Measurements from ENCODE around the gene DRC7.

The DRC7 gene

GRCh38 chr16:57676553-57677085 is 18.0 kb upstream of the DRC7 start:
- H3K27ac ChIP-seq (ENCODE audit: low read depth, low read length) = no peak overlapping the region

GRCh38 chr16:57677622-57678369 is 16.8 kb upstream of the DRC7 start:
- no peak overlapping the region for H3K27ac ChIP-seq (ENCODE audit: low read depth, low read length)
- peaks cover 3 to 14% (median 9%) of the 10 kb centered on the region in 5 donors for H3K27me3 ChIP-seq (ENCODE audit: control insufficient read depth in 5 of 5, insufficient read depth in 4 of 5, low read length in 5 of 5)
- no peak overlapping the region for H3K9ac ChIP-seq (ENCODE audit: low read length in 5 of 5)
- no peaks in the 10 kb centered on the region for H3K4me1 ChIP-seq (ENCODE audit: control insufficient read depth in 5 of 5, insufficient read depth in 5 of 5, low read length in 5 of 5)
- H3K36me3 ChIP-seq (ENCODE audit: control insufficient read depth in 5 of 5, insufficient read depth in 5 of 5, low read length in 5 of 5) = no peaks in the 10 kb centered on the region
- H3K4me3 ChIP-seq (ENCODE audit: low read depth in 1 of 5, low read length in 5 of 5) = no peak overlapping the region
- H3K9me3 ChIP-seq (ENCODE audit: control insufficient read depth in 5 of 5, low read length in 5 of 5) = no peaks in the 10 kb centered on the region

More at GRCh38 chr16:57676553-57677085, 18.0 kb upstream of the DRC7 start:
- Histone ChIP-seq H3K4me1 (ENCODE audit: control insufficient read depth in 5 of 5, insufficient read depth in 5 of 5, low read length in 5 of 5) (no peaks in the 10 kb centered on the region), H3K36me3 (ENCODE audit: control insufficient read depth in 5 of 5, insufficient read depth in 5 of 5, low read length in 5 of 5) (no peaks in the 10 kb centered on the region), H3K9ac (ENCODE audit: low read length in 5 of 5) (no peak overlapping the region), H3K4me3 (ENCODE audit: low read depth in 1 of 5, low read length in 5 of 5) (no peak overlapping the region), H3K9me3 (ENCODE audit: control insufficient read depth in 5 of 5, low read length in 5 of 5) (no peaks in the 10 kb centered on the region), H3K27me3 (ENCODE audit: control insufficient read depth in 5 of 5, insufficient read depth in 4 of 5, low read length in 5 of 5) (peaks cover 3 to 15% (median 8%) of the 10 kb centered on the region in 5 donors)

DNA sequence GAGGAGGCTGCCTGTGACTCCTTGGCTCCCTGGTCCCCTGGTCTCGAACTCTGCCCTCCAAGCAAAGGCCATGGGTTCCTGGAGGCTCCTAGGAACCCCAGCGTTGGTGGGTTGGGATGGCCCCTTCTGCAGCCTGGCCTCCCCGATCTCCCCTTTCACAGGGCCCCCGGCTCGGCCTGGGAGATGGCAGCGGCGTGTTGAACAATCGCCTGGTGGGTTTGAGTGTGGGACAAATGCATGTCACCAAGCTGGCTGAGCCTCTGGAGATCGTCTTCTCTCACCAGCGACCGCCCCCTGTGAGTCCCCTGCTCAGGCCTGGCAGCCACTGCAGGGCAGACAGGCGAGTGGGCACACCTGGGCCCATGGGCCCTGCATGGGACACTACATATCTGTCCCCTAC is 15.6 kb upstream of the DRC7 start:
- H3K4me1 ChIP-seq (ENCODE audit: control insufficient read depth in 5 of 5, insufficient read depth in 5 of 5, low read length in 5 of 5) = no peaks in the 10 kb centered on the region
- H3K36me3 ChIP-seq (ENCODE audit: control insufficient read depth in 5 of 5, insufficient read depth in 5 of 5, low read length in 5 of 5) = no peaks in the 10 kb centered on the region
- H3K27ac ChIP-seq (ENCODE audit: low read depth, low read length) = no peak overlapping the region
- H3K9ac ChIP-seq (ENCODE audit: low read length in 5 of 5) = no peak overlapping the region
- H3K4me3 ChIP-seq (ENCODE audit: low read depth in 1 of 5, low read length in 5 of 5) = no peak overlapping the region
- H3K9me3 ChIP-seq (ENCODE audit: control insufficient read depth in 5 of 5, low read length in 5 of 5) = no peaks in the 10 kb centered on the region
- peaks cover 3 to 4% (median 3%) of the 10 kb centered on the region in 5 donors for H3K27me3 ChIP-seq (ENCODE audit: control insufficient read depth in 5 of 5, insufficient read depth in 4 of 5, low read length in 5 of 5)

- no peaks in the 10 kb centered on the region for H3K4me1 ChIP-seq (ENCODE audit: control insufficient read depth in 5 of 5, insufficient read depth in 5 of 5, low read length in 5 of 5)
- no peak overlapping the region for H3K4me3 ChIP-seq (ENCODE audit: low read depth in 1 of 5, low read length in 5 of 5)
- no peaks in the 10 kb centered on the region for H3K36me3 ChIP-seq (ENCODE audit: control insufficient read depth in 5 of 5, insufficient read depth in 5 of 5, low read length in 5 of 5)
- H3K27me3 ChIP-seq (ENCODE audit: control insufficient read depth in 5 of 5, insufficient read depth in 4 of 5, low read length in 5 of 5) = peaks cover 0 to 6% (median 4%) of the 10 kb centered on the region in 5 donors
- no peak overlapping the region for H3K9ac ChIP-seq (ENCODE audit: low read length in 5 of 5)
- H3K9me3 ChIP-seq (ENCODE audit: control insufficient read depth in 5 of 5, low read length in 5 of 5) = no peaks in the 10 kb centered on the region
- H3K27ac ChIP-seq (ENCODE audit: low read depth, low read length) = no peak overlapping the region
These were observed 14.7 kb upstream of the DRC7 start for GRCh38 chr16:57679767-57680482.

GRCh38 chr16:57680842-57681375 is 13.7 kb upstream of the DRC7 start:
- Histone ChIP-seq H3K27ac (ENCODE audit: low read depth, low read length) (no peak overlapping the region), H3K4me3 (ENCODE audit: low read depth in 1 of 5, low read length in 5 of 5) (no peak overlapping the region), H3K36me3 (ENCODE audit: control insufficient read depth in 5 of 5, insufficient read depth in 5 of 5, low read length in 5 of 5) (no peaks in the 10 kb centered on the region), H3K4me1 (ENCODE audit: control insufficient read depth in 5 of 5, insufficient read depth in 5 of 5, low read length in 5 of 5) (no peaks in the 10 kb centered on the region), H3K9me3 (ENCODE audit: control insufficient read depth in 5 of 5, low read length in 5 of 5) (no peaks in the 10 kb centered on the region), H3K9ac (ENCODE audit: low read length in 5 of 5) (no peak overlapping the region), H3K27me3 (ENCODE audit: control insufficient read depth in 5 of 5, insufficient read depth in 4 of 5, low read length in 5 of 5) (peaks cover 0 to 6% (median 4%) of the 10 kb centered on the region in 5 donors)

- Histone ChIP-seq H3K27ac (ENCODE audit: low read depth, low read length) (no peak overlapping the region), H3K9ac (ENCODE audit: low read length in 5 of 5) (no peak overlapping the region), H3K27me3 (ENCODE audit: control insufficient read depth in 5 of 5, insufficient read depth in 4 of 5, low read length in 5 of 5) (peaks cover 0 to 6% (median 4%) of the 10 kb centered on the region in 5 donors), H3K4me1 (ENCODE audit: control insufficient read depth in 5 of 5, insufficient read depth in 5 of 5, low read length in 5 of 5) (no peaks in the 10 kb centered on the region), H3K36me3 (ENCODE audit: control insufficient read depth in 5 of 5, insufficient read depth in 5 of 5, low read length in 5 of 5) (no peaks in the 10 kb centered on the region), H3K9me3 (ENCODE audit: control insufficient read depth in 5 of 5, low read length in 5 of 5) (no peaks in the 10 kb centered on the region), H3K4me3 (ENCODE audit: low read depth in 1 of 5, low read length in 5 of 5) (no peak overlapping the region)
These were observed 12.5 kb upstream of the DRC7 start for GRCh38 chr16:57681950-57682728.

GRCh38 chr16:57682809-57683635 is 11.6 kb upstream of the DRC7 start:
- H3K27me3 ChIP-seq (ENCODE audit: control insufficient read depth in 5 of 5, insufficient read depth in 4 of 5, low read length in 5 of 5) = peaks cover 0 to 6% (median 4%) of the 10 kb centered on the region in 5 donors
- no peak overlapping the region for H3K27ac ChIP-seq (ENCODE audit: low read depth, low read length)
- no peak overlapping the region for H3K9ac ChIP-seq (ENCODE audit: low read length in 5 of 5)
- no peaks in the 10 kb centered on the region for H3K4me1 ChIP-seq (ENCODE audit: control insufficient read depth in 5 of 5, insufficient read depth in 5 of 5, low read length in 5 of 5)
- H3K4me3 ChIP-seq (ENCODE audit: low read depth in 1 of 5, low read length in 5 of 5) = no peak overlapping the region
- H3K9me3 ChIP-seq (ENCODE audit: control insufficient read depth in 5 of 5, low read length in 5 of 5) = no peaks in the 10 kb centered on the region
- H3K36me3 ChIP-seq (ENCODE audit: control insufficient read depth in 5 of 5, insufficient read depth in 5 of 5, low read length in 5 of 5) = no peaks in the 10 kb centered on the region

- Histone ChIP-seq H3K36me3 (ENCODE audit: control insufficient read depth in 5 of 5, insufficient read depth in 5 of 5, low read length in 5 of 5) (no peaks in the 10 kb centered on the region), H3K9ac (ENCODE audit: low read length in 5 of 5) (no peak overlapping the region), H3K27me3 (ENCODE audit: control insufficient read depth in 5 of 5, insufficient read depth in 4 of 5, low read length in 5 of 5) (peaks cover 0 to 9% (median 3%) of the 10 kb centered on the region in 5 donors), H3K9me3 (ENCODE audit: control insufficient read depth in 5 of 5, low read length in 5 of 5) (no peaks in the 10 kb centered on the region), H3K4me1 (ENCODE audit: control insufficient read depth in 5 of 5, insufficient read depth in 5 of 5, low read length in 5 of 5) (no peaks in the 10 kb centered on the region), H3K4me3 (ENCODE audit: low read depth in 1 of 5, low read length in 5 of 5) (no peak overlapping the region), H3K27ac (ENCODE audit: low read depth, low read length) (no peak overlapping the region)
These were observed 10.7 kb upstream of the DRC7 start for GRCh38 chr16:57683636-57684545.

Measured in subcutaneous abdominal adipose tissue (tissue), 5 donors.